Measurements from ENCODE around the gene EOLA1.
"Not testable (repeated sequence)": the region's sequence is repeated elsewhere in the genome, so short reads cannot be mapped to it uniquely, and the experiment has no call there.

EOLA1 gene

DNA sequence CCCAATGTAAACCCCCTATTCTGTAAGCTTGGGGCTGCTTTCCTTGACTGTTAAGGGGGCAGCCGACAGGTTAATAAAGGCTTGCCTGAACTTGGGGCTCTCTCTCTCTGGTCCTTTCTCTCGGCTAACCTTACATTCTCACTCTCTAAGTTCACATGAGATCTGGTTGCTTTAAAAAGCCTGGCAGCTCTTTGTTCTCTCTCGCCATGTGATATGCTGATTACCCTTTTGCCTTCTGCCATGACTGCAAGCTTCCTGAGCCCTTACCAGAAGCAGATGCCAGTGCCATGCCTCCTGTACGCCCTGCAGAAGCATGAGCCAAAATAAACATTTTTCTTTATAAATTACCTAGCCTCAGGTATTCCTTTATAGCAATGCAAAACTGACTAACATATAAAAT is 14.4 kb downstream of the EOLA1 start:
- ATAC-seq (ENCODE audit: insufficient read depth, low read depth); H3K4me3 ChIP-seq (ENCODE audit: low read depth in 1 of 2, low read length in 2 of 2); H3K9ac ChIP-seq (ENCODE audit: low read depth, low read length); H3K4me1 ChIP-seq (ENCODE audit: insufficient read depth, low read length); H3K27me3 ChIP-seq (ENCODE audit: insufficient read depth, low read length, poor library complexity); H3K79me2 ChIP-seq (ENCODE audit: insufficient read depth, low read length); H4K20me1 ChIP-seq (ENCODE audit: insufficient read depth, low read length); H3K36me3 ChIP-seq (ENCODE audit: insufficient read depth, low read length); H2AFZ ChIP-seq (ENCODE audit: low read depth, low read length); H3K27ac ChIP-seq (ENCODE audit: low read length); H3K9me3 ChIP-seq (ENCODE audit: insufficient read depth, low read length, severe bottlenecking); DNase-seq; H3K4me2 ChIP-seq (ENCODE audit: insufficient read depth, low read length): not testable (repeated sequence)

GRCh38 chrX:149563359-149563758 is 22.5 kb downstream of the EOLA1 start:
- Histone ChIP-seq H3K79me2 (ENCODE audit: insufficient read depth, low read length) (no peaks in the 10 kb centered on the region), H3K36me3 (ENCODE audit: insufficient read depth, low read length) (no peaks in the 10 kb centered on the region), H3K27me3 (ENCODE audit: insufficient read depth, low read length, poor library complexity) (no peaks in the 10 kb centered on the region), H4K20me1 (ENCODE audit: insufficient read depth, low read length) (no peaks in the 10 kb centered on the region), H3K9ac (ENCODE audit: low read depth, low read length) (no peak overlapping the region), H3K9me3 (ENCODE audit: insufficient read depth, low read length, severe bottlenecking) (no peaks in the 10 kb centered on the region), H3K4me3 (ENCODE audit: low read depth in 1 of 2, low read length in 2 of 2) (no peak overlapping the region), H3K27ac (ENCODE audit: low read length) (no peak overlapping the region), H2AFZ (ENCODE audit: low read depth, low read length) (no peak overlapping the region), H3K4me2 (ENCODE audit: insufficient read depth, low read length) (no peak overlapping the region), H3K4me1 (ENCODE audit: insufficient read depth, low read length) (no peaks in the 10 kb centered on the region)
- no peak for ATAC-seq (ENCODE audit: insufficient read depth, low read depth)
- DNase-seq = no peak
- TF ChIP-seq CTCF (IDR thresholded peaks at IDR 0.05; ENCODE audit: borderline replicate concordance, extremely low read depth, low read length, poor library complexity, severe bottlenecking) = no peak
- no peak for TF ChIP-seq EZH2 (IDR thresholded peaks at IDR 0.05; ENCODE audit: borderline replicate concordance, low read depth, low read length, severe bottlenecking)

DNA sequence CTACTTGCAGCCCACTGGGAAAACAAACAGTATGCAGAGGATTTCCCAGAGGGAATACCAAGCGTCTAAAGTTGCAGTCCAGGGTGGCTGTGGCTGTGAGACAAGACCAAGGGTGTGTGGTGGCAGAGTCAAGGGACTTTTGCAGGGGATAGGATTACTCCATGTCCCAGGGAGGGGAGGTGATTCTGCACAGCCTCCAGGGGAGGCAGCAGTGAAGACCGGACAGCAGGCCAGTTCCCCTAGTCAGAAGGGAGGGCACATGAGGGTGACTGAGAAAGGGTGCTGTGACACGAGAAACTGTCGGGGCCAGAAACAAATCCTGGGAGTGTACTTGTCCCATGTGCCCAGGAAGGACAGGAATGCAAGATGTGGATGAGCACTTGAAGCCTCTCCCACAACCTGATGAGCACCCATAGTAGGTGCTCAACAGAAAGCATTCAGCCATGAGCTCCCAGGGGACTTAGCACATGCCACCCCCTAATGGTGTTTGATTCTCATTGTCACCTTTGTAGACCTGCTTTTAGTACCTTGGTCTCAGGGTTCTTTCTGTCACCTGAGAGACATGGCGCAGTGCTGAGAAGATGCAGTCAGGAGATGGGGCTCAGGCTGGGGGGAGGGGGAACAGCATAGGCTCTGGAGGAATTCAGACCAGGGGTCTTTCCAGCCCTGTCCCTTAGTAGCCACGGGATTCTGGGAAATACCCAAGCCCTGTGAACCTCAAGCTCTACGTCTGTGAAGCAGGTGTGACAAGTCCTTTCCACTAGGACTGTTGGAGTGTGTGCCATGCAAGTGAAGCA is 27.0 kb downstream of the EOLA1 start:
- Histone ChIP-seq H2AFZ (ENCODE audit: low read depth, low read length) (no peak overlapping the region), H3K4me3 (ENCODE audit: low read depth in 1 of 2, low read length in 2 of 2) (no peak overlapping the region), H3K4me1 (ENCODE audit: insufficient read depth, low read length) (no peaks in the 10 kb centered on the region), H3K79me2 (ENCODE audit: insufficient read depth, low read length) (no peaks in the 10 kb centered on the region), H3K4me2 (ENCODE audit: insufficient read depth, low read length) (no peak overlapping the region), H3K9me3 (ENCODE audit: insufficient read depth, low read length, severe bottlenecking) (no peaks in the 10 kb centered on the region), H4K20me1 (ENCODE audit: insufficient read depth, low read length) (no peaks in the 10 kb centered on the region), H3K36me3 (ENCODE audit: insufficient read depth, low read length) (no peaks in the 10 kb centered on the region), H3K27ac (ENCODE audit: low read length) (no peak overlapping the region), H3K27me3 (ENCODE audit: insufficient read depth, low read length, poor library complexity) (no peaks in the 10 kb centered on the region), H3K9ac (ENCODE audit: low read depth, low read length) (no peak overlapping the region)
- no peak for DNase-seq
- TF ChIP-seq CTCF (IDR thresholded peaks at IDR 0.05; ENCODE audit: borderline replicate concordance, extremely low read depth, low read length, poor library complexity, severe bottlenecking) (no peak), EZH2 (IDR thresholded peaks at IDR 0.05; ENCODE audit: borderline replicate concordance, low read depth, low read length, severe bottlenecking) (no peak)
- no peak for ATAC-seq (ENCODE audit: insufficient read depth, low read depth)

- TF ChIP-seq CTCF (IDR thresholded peaks at IDR 0.05; ENCODE audit: borderline replicate concordance, extremely low read depth, low read length, poor library complexity, severe bottlenecking) (no peak), EZH2 (IDR thresholded peaks at IDR 0.05; ENCODE audit: borderline replicate concordance, low read depth, low read length, severe bottlenecking) (no peak)
- DNase-seq = no peak
- Histone ChIP-seq H3K9me3 (ENCODE audit: insufficient read depth, low read length, severe bottlenecking) (no peaks in the 10 kb centered on the region), H3K4me3 (ENCODE audit: low read depth in 1 of 2, low read length in 2 of 2) (no peak overlapping the region), H2AFZ (ENCODE audit: low read depth, low read length) (no peak overlapping the region), H3K4me1 (ENCODE audit: insufficient read depth, low read length) (no peaks in the 10 kb centered on the region), H3K79me2 (ENCODE audit: insufficient read depth, low read length) (no peaks in the 10 kb centered on the region), H3K27me3 (ENCODE audit: insufficient read depth, low read length, poor library complexity) (no peaks in the 10 kb centered on the region), H3K9ac (ENCODE audit: low read depth, low read length) (no peak overlapping the region), H4K20me1 (ENCODE audit: insufficient read depth, low read length) (no peaks in the 10 kb centered on the region), H3K27ac (ENCODE audit: low read length) (no peak overlapping the region), H3K4me2 (ENCODE audit: insufficient read depth, low read length) (no peak overlapping the region), H3K36me3 (ENCODE audit: insufficient read depth, low read length) (no peaks in the 10 kb centered on the region)
- ATAC-seq (ENCODE audit: insufficient read depth, low read depth) = no peak
Observed at GRCh38 chrX:149568701-149569296, 28.0 kb downstream of the EOLA1 start.
